ENCODE data around the gene MICB. TPM values are rescaled to one million over a fixed set of nuclear protein-coding genes. Genes with fewer than 3 reads are reported as not detected.

MICB gene
- total and polyA plus RNA-seq, 4 donors, result 3.8 to 10.2 (median 7.4) TPM

GRCh38 chr6:31477521-31477920 lies 20.4 kb upstream of the MICB start:
- H3K27ac ChIP-seq (ENCODE audit: low read depth in 1 of 2, low read length in 1 of 2), result no peak overlapping the region
- peaks cover 0 to 4% (median 0%) of the 10 kb centered on the region in 5 donors for H3K4me1 ChIP-seq (ENCODE audit: control insufficient read depth in 5 of 5, insufficient read depth in 5 of 5, low read length in 5 of 5)
- no peak for TF ChIP-seq CTCF (IDR thresholded peaks at IDR 0.05; ENCODE audit: control extremely low read depth, extremely low read depth)
- ATAC-seq (ENCODE audit: insufficient read depth, low FRiP score) (no peak), DNase-seq (no peak)
- no peak overlapping the region for H3K9ac ChIP-seq (ENCODE audit: insufficient read depth in 1 of 2, low read length in 2 of 2)
- no peaks in the 10 kb centered on the region for H3K9me3 ChIP-seq (ENCODE audit: control insufficient read depth in 4 of 4, insufficient read depth in 3 of 4, low read length in 3 of 4)
- H3K4me3 ChIP-seq, result no peak overlapping the region
- 93 to 95% methylated on average over 4 of the region's 4 CpGs for WGBS, 2 donors
- H3K36me3 ChIP-seq (ENCODE audit: control insufficient read depth in 4 of 4, insufficient read depth in 4 of 4, low read length in 4 of 4), result no peaks in the 10 kb centered on the region
- H3K27me3 ChIP-seq (ENCODE audit: control insufficient read depth in 3 of 3, insufficient read depth in 3 of 3, low read length in 2 of 3), result peaks cover 0 to 19% (median 0%) of the 10 kb centered on the region in 3 donors

- Histone ChIP-seq H3K9ac (ENCODE audit: insufficient read depth in 1 of 2, low read length in 2 of 2) (no peak overlapping the region), H3K4me1 (ENCODE audit: control insufficient read depth in 5 of 5, insufficient read depth in 5 of 5, low read length in 5 of 5) (peaks cover 0 to 4% (median 0%) of the 10 kb centered on the region in 5 donors), H3K4me3 (no peak overlapping the region), H3K36me3 (ENCODE audit: control insufficient read depth in 4 of 4, insufficient read depth in 4 of 4, low read length in 4 of 4) (no peaks in the 10 kb centered on the region), H3K27me3 (ENCODE audit: control insufficient read depth in 3 of 3, insufficient read depth in 3 of 3, low read length in 2 of 3) (peaks cover 0 to 19% (median 0%) of the 10 kb centered on the region in 3 donors), H3K9me3 (ENCODE audit: control insufficient read depth in 4 of 4, insufficient read depth in 3 of 4, low read length in 3 of 4) (no peaks in the 10 kb centered on the region), H3K27ac (ENCODE audit: low read depth in 1 of 2, low read length in 1 of 2) (no peak overlapping the region)
- 71 to 81% methylated on average over 3 of the region's 3 CpGs for WGBS, 2 donors
- no peak for TF ChIP-seq CTCF (IDR thresholded peaks at IDR 0.05; ENCODE audit: control extremely low read depth, extremely low read depth)
- ATAC-seq (ENCODE audit: insufficient read depth, low FRiP score) (no peak), DNase-seq (no peak)
These were observed 19.6 kb upstream of the MICB start for GRCh38 chr6:31478186-31478950.

GRCh38 chr6:31479151-31479932 lies 18.6 kb upstream of the MICB start:
- Histone ChIP-seq H3K4me1 (ENCODE audit: control insufficient read depth in 5 of 5, insufficient read depth in 5 of 5, low read length in 5 of 5) (peaks cover 0 to 4% (median 0%) of the 10 kb centered on the region in 5 donors), H3K27me3 (ENCODE audit: control insufficient read depth in 3 of 3, insufficient read depth in 3 of 3, low read length in 2 of 3) (peaks cover 0 to 24% (median 0%) of the 10 kb centered on the region in 3 donors), H3K4me3 (no peak overlapping the region), H3K36me3 (ENCODE audit: control insufficient read depth in 4 of 4, insufficient read depth in 4 of 4, low read length in 4 of 4) (no peaks in the 10 kb centered on the region), H3K9me3 (ENCODE audit: control insufficient read depth in 4 of 4, insufficient read depth in 3 of 4, low read length in 3 of 4) (no peaks in the 10 kb centered on the region), H3K9ac (ENCODE audit: insufficient read depth in 1 of 2, low read length in 2 of 2) (no peak overlapping the region), H3K27ac (ENCODE audit: low read depth in 1 of 2, low read length in 1 of 2) (no peak overlapping the region)
- DNase-seq (no peak), ATAC-seq (ENCODE audit: insufficient read depth, low FRiP score) (no peak)
- 89 to 92% methylated on average over 5 of the region's 5 CpGs for WGBS, 2 donors
- TF ChIP-seq CTCF (IDR thresholded peaks at IDR 0.05; ENCODE audit: control extremely low read depth, extremely low read depth), result no peak
